Testis (tissue), 3 donors: ENCODE data around the gene MECP2. TPM values are rescaled to one million over a fixed set of nuclear protein-coding genes. Genes with fewer than 3 reads are reported as not detected.

Experiments used
- DNase-seq: peaks from one replicate; pipeline ENCODE4 v3.0.0-alpha.2; 2019
- H3K27ac ChIP-seq, 2 donors: fragments of 200-600 bp; sonication (generic); one replicate each; pipeline ENCODE4 v1.5.1; 2019
- H3K27me3 ChIP-seq: fragments of 200-600 bp; sonication (generic); one replicate; pipeline ENCODE4 v1.5.1; 2019
- H3K36me3 ChIP-seq: fragments of 200-600 bp; sonication (generic); one replicate; pipeline ENCODE4 v1.5.1; 2017; ENCODE audit warnings: low read depth; ENCODE audit errors: missing control alignments
- H3K4me1 ChIP-seq: fragments of 200-600 bp; sonication (generic); one replicate; pipeline ENCODE4 v1.5.1; 2019
- H3K4me3 ChIP-seq, 2 donors: fragments of 200-600 bp; sonication (generic); one replicate each; pipeline ENCODE4 v1.5.1; 2017 to 2019
- H3K9me3 ChIP-seq: fragments of 200-600 bp; sonication (generic); one replicate; pipeline ENCODE4 v1.5.1; 2017
- CTCF ChIP-seq, 3 experiments: fragments of 450-650 bp in 2 of 3; fragments of 200-600 bp in 1 of 3; sonication (generic) in 1 of 3; IDR thresholded peaks; one replicate each; pipeline ENCODE4 v1.5.1; 2016 to 2019; ENCODE audit warnings: antibody characterized with exemption in 3 of 3, mild to moderate bottlenecking in 2 of 3, moderate library complexity in 1 of 3
- POLR2A ChIP-seq: fragments of 450-650 bp; IDR thresholded peaks from one replicate; pipeline ENCODE4 v1.6.1; 2017; ENCODE audit warnings: antibody characterized with exemption, mild to moderate bottlenecking, moderate library complexity
- WGBS, 2 donors: methylation state at CpG; one replicate each; pipeline ENCODE4 v1.1.5; 2018; 5-methylcytosine and 5-hydroxymethylcytosine counted together
- intact Hi-C: fragments of 100-400 bp; cut with DNase I; formaldehyde crosslinking; loops from one replicate; pipeline ENCODE4 v1.15.1; 2023; ENCODE audit warnings: low total_unique reads
- polyA plus RNA-seq: library from polyadenylated mRNA; stranded (reverse); fragments of 350-450 nt; fragmentation: Illumina TruSeq; extraction: RNeasy Lipid Tissue Mini Kit (QIAGEN cat#74804); gene quantifications from one replicate; pipeline ENCODE4 v1.2.3, GENCODE V29; 2014; ENCODE audit warnings: low read depth, low replicate concordance; ENCODE audit not compliant: insufficient read depth
- total RNA-seq, 2 donors: library from RNA; depleted of rRNA; stranded (reverse); fragments of >200 nt; gene quantifications; one replicate each; pipeline ENCODE4 v1.2.3, GENCODE V29; 2016

The MECP2 gene
- total and polyA plus RNA-seq, 3 donors from 2014 or later: 25.0 to 86.4 (median 85.4) TPM

- no peak for DNase-seq
- intact Hi-C loops: no loop called here
- H3K4me1 ChIP-seq: no peaks in the 10 kb centered on the region
- H3K36me3 ChIP-seq: no peaks in the 10 kb centered on the region
- H3K9me3 ChIP-seq: no peaks in the 10 kb centered on the region
- 79% methylated on average over 2 of the region's 10 CpGs; no CpG with 5 or more reads in 1 of the 2 donors for WGBS, 2 donors
- no peak overlapping the region for H3K27ac ChIP-seq
- H3K4me3 ChIP-seq: no peak overlapping the region
- TF ChIP-seq POLR2A (no peak), CTCF (IDR thresholded peaks at IDR 0.05) (no peak)
- no peaks in the 10 kb centered on the region for H3K27me3 ChIP-seq
Observed at GRCh38 chrX:154140742-154141141, 43.2 kb upstream of the MECP2 start.

GRCh38 chrX:154140206-154140605 lies 42.7 kb upstream of the MECP2 start:
- Histone ChIP-seq H3K36me3 (no peaks in the 10 kb centered on the region), H3K9me3 (no peaks in the 10 kb centered on the region), H3K27ac (no peak overlapping the region), H3K4me1 (no peaks in the 10 kb centered on the region), H3K4me3 (no peak overlapping the region), H3K27me3 (no peaks in the 10 kb centered on the region)
- no peak for DNase-seq
- TF ChIP-seq CTCF (IDR thresholded peaks at IDR 0.05): no peak
- no peak for TF ChIP-seq POLR2A
- 88 to 93% methylated on average over 6 to 11 of the region's 12 CpGs for WGBS, 2 donors
- intact Hi-C loops: no loop called here

- DNase-seq: no peak
- TF ChIP-seq POLR2A (no peak), CTCF (IDR thresholded peaks at IDR 0.05) (no peak)
- Histone ChIP-seq H3K27ac (no peak overlapping the region), H3K9me3 (no peaks in the 10 kb centered on the region), H3K36me3 (no peaks in the 10 kb centered on the region), H3K4me1 (no peaks in the 10 kb centered on the region), H3K4me3 (no peak overlapping the region), H3K27me3 (no peaks in the 10 kb centered on the region)
- intact Hi-C loops: no loop called here
- WGBS, 2 donors: 93 to 94% methylated on average over 8 to 10 of the region's 10 CpGs
Observed at GRCh38 chrX:154138857-154139256, 41.3 kb upstream of the MECP2 start.

GRCh38 chrX:154136627-154137161 lies 39.2 kb upstream of the MECP2 start:
- Histone ChIP-seq H3K9me3 (no peaks in the 10 kb centered on the region), H3K4me3 (peak overlapping the region in 1 of 2 donors; percentile 29), H3K4me1 (no peaks in the 10 kb centered on the region), H3K27ac (peak overlapping the region; percentile 45 to 50), H3K27me3 (no peaks in the 10 kb centered on the region), H3K36me3 (no peaks in the 10 kb centered on the region)
- peak; percentile 75 for DNase-seq
- intact Hi-C loops: no loop called here
- TF ChIP-seq CTCF (IDR thresholded peaks at IDR 0.05) (peak in 2 of 3 experiments; percentile 52 to 57), POLR2A (no peak)
- WGBS, 2 donors: 3 to 9% methylated on average over 17 to 27 of the region's 44 CpGs
